ENCODE results near the gene EXTL1. TPM values are rescaled to one million over a fixed set of nuclear protein-coding genes. Genes with fewer than 3 reads are reported as not detected.

Gene EXTL1
- polyA plus RNA-seq, 1 of the 3 experiments (the other 2 are of a cell fraction), result 0.58 TPM

GRCh38 chr1:26016258-26016952, 5.2 kb upstream of the EXTL1 start:
- H3K9ac ChIP-seq, result no peak overlapping the region
- H3K79me2 ChIP-seq (ENCODE audit: insufficient read depth), result no peaks in the 10 kb centered on the region
- no peaks in the 10 kb centered on the region for H3K27me3 ChIP-seq (ENCODE audit: insufficient read depth)
- no peak overlapping the region for H3K4me3 ChIP-seq (ENCODE audit: low read depth in 2 of 2, low read length in 1 of 2)
- TF ChIP-seq TEAD4 (IDR thresholded peaks at IDR 0.05; ENCODE audit: borderline replicate concordance, insufficient read depth), result no peak
- no peak for TF ChIP-seq RCOR1 (IDR thresholded peaks at IDR 0.05; ENCODE audit: low read length)
- no peak for TF ChIP-seq NFIC (IDR thresholded peaks at IDR 0.05; ENCODE audit: borderline replicate concordance)
- no peak for TF ChIP-seq MEF2A (IDR thresholded peaks at IDR 0.05; ENCODE audit: borderline replicate concordance, low read depth)
- no peak for TF ChIP-seq REST (IDR thresholded peaks at IDR 0.05; ENCODE audit: low read depth, low read length)
- TF ChIP-seq TCF12 (IDR thresholded peaks at IDR 0.05), result no peak
- TF ChIP-seq, protein P1, sequence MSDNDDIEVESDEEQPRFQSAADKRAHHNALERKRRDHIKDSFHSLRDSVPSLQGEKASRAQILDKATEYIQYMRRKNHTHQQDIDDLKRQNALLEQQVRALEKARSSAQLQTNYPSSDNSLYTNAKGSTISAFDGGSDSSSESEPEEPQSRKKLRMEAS (IDR thresholded peaks at IDR 0.05; ENCODE audit: low read depth), result no peak
- TF ChIP-seq, protein P2, sequence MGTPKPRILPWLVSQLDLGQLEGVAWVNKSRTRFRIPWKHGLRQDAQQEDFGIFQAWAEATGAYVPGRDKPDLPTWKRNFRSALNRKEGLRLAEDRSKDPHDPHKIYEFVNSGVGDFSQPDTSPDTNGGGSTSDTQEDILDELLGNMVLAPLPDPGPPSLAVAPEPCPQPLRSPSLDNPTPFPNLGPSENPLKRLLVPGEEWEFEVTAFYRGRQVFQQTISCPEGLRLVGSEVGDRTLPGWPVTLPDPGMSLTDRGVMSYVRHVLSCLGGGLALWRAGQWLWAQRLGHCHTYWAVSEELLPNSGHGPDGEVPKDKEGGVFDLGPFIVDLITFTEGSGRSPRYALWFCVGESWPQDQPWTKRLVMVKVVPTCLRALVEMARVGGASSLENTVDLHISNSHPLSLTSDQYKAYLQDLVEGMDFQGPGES (IDR thresholded peaks at IDR 0.05; ENCODE audit: low read depth, low read length), result no peak
- TF ChIP-seq, protein P3, sequence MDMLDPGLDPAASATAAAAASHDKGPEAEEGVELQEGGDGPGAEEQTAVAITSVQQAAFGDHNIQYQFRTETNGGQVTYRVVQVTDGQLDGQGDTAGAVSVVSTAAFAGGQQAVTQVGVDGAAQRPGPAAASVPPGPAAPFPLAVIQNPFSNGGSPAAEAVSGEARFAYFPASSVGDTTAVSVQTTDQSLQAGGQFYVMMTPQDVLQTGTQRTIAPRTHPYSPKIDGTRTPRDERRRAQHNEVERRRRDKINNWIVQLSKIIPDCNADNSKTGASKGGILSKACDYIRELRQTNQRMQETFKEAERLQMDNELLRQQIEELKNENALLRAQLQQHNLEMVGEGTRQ (IDR thresholded peaks at IDR 0.05; ENCODE audit: borderline replicate concordance, low read depth, low read length), result no peak
- TF ChIP-seq POLR2AphosphoS5 (IDR thresholded peaks at IDR 0.05; ENCODE audit: low read depth, low read length), result no peak
- TF ChIP-seq, protein P4, sequence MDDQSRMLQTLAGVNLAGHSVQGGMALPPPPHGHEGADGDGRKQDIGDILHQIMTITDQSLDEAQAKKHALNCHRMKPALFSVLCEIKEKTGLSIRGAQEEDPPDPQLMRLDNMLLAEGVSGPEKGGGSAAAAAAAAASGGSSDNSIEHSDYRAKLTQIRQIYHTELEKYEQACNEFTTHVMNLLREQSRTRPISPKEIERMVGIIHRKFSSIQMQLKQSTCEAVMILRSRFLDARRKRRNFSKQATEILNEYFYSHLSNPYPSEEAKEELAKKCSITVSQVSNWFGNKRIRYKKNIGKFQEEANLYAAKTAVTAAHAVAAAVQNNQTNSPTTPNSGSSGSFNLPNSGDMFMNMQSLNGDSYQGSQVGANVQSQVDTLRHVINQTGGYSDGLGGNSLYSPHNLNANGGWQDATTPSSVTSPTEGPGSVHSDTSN (IDR thresholded peaks at IDR 0.05), result no peak
- TF ChIP-seq GATA2 (CRISPR knock-in tag; IDR thresholded peaks at IDR 0.05), result no peak
- no peak for DNase-seq
- ChIA-PET POLR2A (interaction anchor here (0.9 kb wide), 1 partner anchor 185 kb away, joined by 3 read pairs; no protein-coding TSS in a partner anchor), CTCF (interaction anchor here (2.0 to 2.2 kb wide), 2 partner anchors 11 to 121 kb away, joined by 7 to 10 read pairs; no protein-coding TSS in a partner anchor)
- H3K9me2 ChIP-seq, result no peaks in the 10 kb centered on the region
- peak overlapping the region; percentile 54; the same call in 1 of the 2 replicates for H3K4me2 ChIP-seq
- no peaks in the 10 kb centered on the region for H3K36me3 ChIP-seq (replicated peaks in 1 of 2; ENCODE audit: control insufficient read depth in 1 of 2, insufficient read depth in 2 of 2, low read length in 1 of 2)
- H2AFZ ChIP-seq (ENCODE audit: low read depth), result no peak overlapping the region
- WGBS (ENCODE audit: low lambda C conversion rate), result 78% methylated on average over 10 of the region's 10 CpGs
- no peak overlapping the region for H3K27ac ChIP-seq (ENCODE audit: low read depth in 2 of 2, low read length in 1 of 2)
- H4K20me1 ChIP-seq (ENCODE audit: insufficient read depth), result no peaks in the 10 kb centered on the region
- no peaks in the 10 kb centered on the region for H3K9me3 ChIP-seq
- H3K4me1 ChIP-seq (ENCODE audit: control insufficient read depth in 1 of 2, insufficient read depth in 2 of 2, low read depth in 1 of 2, low read length in 1 of 2), result peaks cover 8 to 30% of the 10 kb centered on the region in 2 experiments; a peak in 2 of 4 replicates
- H3F3A ChIP-seq (replicated peaks; ENCODE audit: insufficient read depth), result no peaks in the 10 kb centered on the region

Data from SK-N-SH (cell line).